ENCODE data around the gene RFC4. TPM values are rescaled to one million over a fixed set of nuclear protein-coding genes. Genes with fewer than 3 reads are reported as not detected.

The RFC4 gene
- total and polyA plus RNA-seq, 2 of the 13 experiments (the other 11 are each of a cell fraction or from before 2014, with no cell fraction given): 18.5 to 103 TPM

DNA sequence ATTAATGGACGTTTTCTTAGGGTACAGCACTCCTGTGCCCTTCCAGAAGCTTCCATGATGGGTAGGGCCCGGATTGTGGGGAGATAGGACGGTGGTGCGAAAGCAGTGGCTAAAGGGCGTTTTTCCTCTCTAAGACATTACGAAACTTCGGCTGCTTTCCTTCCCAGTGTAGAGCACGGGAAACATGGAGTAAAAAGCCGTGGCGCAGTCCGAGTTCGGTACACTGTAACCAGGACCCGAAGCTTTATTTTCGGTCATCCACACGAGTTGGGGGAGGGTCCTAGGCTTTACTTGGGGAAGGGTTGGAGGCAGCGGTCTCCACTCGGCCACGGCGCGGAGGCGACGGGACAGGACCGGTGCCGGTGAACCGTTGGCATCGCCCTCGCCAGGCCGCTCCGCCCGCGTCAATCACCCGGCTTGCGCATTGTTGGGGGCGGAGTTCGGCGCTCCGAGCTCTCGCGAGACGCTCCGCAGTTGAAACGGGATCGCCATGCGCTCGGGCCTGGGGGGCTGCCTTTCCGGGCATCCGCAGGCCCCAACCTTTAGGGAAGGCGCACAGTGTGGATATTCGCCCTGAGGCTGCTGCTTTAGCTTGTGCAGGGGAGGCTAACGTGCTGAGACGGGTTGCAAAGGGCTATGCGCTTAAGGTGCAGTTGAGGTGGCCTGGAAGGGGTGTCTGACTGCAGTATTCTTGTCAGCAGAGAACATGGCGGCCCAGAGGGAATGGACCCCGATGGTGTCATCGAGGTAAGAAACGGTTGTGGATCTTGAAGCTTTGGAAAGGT lies 22.4 kb downstream of the RFC4 start (continued):
- TF ChIP-seq ZKSCAN8 (CRISPR knock-in tag; IDR thresholded peaks at IDR 0.05; ENCODE audit: borderline replicate concordance): no peak
- TF ChIP-seq, protein P1, sequence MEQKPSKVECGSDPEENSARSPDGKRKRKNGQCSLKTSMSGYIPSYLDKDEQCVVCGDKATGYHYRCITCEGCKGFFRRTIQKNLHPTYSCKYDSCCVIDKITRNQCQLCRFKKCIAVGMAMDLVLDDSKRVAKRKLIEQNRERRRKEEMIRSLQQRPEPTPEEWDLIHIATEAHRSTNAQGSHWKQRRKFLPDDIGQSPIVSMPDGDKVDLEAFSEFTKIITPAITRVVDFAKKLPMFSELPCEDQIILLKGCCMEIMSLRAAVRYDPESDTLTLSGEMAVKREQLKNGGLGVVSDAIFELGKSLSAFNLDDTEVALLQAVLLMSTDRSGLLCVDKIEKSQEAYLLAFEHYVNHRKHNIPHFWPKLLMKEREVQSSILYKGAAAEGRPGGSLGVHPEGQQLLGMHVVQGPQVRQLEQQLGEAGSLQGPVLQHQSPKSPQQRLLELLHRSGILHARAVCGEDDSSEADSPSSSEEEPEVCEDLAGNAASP (CRISPR knock-in tag; IDR thresholded peaks at IDR 0.05; ENCODE audit: borderline replicate concordance): no peak; the same call in 1 of the 2 replicates
- TF ChIP-seq PHF21A (CRISPR knock-in tag; IDR thresholded peaks at IDR 0.05): no peak
- no peak for TF ChIP-seq MATR3 (CRISPR knock-in tag; IDR thresholded peaks at IDR 0.05)
- no peak; the same call in 1 of the 2 replicates for TF ChIP-seq RXRA (CRISPR knock-in tag; IDR thresholded peaks at IDR 0.05)
- TF ChIP-seq SCMH1 (CRISPR knock-in tag; IDR thresholded peaks at IDR 0.05; ENCODE audit: borderline replicate concordance): no peak
- TF ChIP-seq, protein P2, sequence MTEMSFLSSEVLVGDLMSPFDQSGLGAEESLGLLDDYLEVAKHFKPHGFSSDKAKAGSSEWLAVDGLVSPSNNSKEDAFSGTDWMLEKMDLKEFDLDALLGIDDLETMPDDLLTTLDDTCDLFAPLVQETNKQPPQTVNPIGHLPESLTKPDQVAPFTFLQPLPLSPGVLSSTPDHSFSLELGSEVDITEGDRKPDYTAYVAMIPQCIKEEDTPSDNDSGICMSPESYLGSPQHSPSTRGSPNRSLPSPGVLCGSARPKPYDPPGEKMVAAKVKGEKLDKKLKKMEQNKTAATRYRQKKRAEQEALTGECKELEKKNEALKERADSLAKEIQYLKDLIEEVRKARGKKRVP (CRISPR knock-in tag; IDR thresholded peaks at IDR 0.05): no peak
- TF ChIP-seq, protein P3, sequence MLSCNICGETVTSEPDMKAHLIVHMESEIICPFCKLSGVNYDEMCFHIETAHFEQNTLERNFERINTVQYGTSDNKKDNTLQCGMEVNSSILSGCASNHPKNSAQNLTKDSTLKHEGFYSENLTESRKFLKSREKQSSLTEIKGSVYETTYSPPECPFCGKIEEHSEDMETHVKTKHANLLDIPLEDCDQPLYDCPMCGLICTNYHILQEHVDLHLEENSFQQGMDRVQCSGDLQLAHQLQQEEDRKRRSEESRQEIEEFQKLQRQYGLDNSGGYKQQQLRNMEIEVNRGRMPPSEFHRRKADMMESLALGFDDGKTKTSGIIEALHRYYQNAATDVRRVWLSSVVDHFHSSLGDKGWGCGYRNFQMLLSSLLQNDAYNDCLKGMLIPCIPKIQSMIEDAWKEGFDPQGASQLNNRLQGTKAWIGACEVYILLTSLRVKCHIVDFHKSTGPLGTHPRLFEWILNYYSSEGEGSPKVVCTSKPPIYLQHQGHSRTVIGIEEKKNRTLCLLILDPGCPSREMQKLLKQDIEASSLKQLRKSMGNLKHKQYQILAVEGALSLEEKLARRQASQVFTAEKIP (CRISPR knock-in tag; IDR thresholded peaks at IDR 0.05; ENCODE audit: borderline replicate concordance): no peak
- no peak for TF ChIP-seq KLF11 (CRISPR knock-in tag; IDR thresholded peaks at IDR 0.05)
- no peak for TF ChIP-seq ZNF552 (CRISPR knock-in tag; IDR thresholded peaks at IDR 0.05; ENCODE audit: borderline replicate concordance)
- no peak for TF ChIP-seq ZNF326 (CRISPR knock-in tag; IDR thresholded peaks at IDR 0.05; ENCODE audit: borderline replicate concordance)
- TF ChIP-seq FOSL1 (CRISPR knock-in tag; IDR thresholded peaks at IDR 0.05; ENCODE audit: borderline replicate concordance): 0 out of 2 replicates have a peak, but pooled peaks have one; percentile 14
- TF ChIP-seq ZNF556 (CRISPR knock-in tag; IDR thresholded peaks at IDR 0.05; ENCODE audit: borderline replicate concordance): 0 out of 2 replicates have a peak, but pooled peaks have one; percentile 46
- TF ChIP-seq ZNF577 (CRISPR knock-in tag; IDR thresholded peaks at IDR 0.05; ENCODE audit: borderline replicate concordance, low read depth): no peak
- TF ChIP-seq, protein P4, sequence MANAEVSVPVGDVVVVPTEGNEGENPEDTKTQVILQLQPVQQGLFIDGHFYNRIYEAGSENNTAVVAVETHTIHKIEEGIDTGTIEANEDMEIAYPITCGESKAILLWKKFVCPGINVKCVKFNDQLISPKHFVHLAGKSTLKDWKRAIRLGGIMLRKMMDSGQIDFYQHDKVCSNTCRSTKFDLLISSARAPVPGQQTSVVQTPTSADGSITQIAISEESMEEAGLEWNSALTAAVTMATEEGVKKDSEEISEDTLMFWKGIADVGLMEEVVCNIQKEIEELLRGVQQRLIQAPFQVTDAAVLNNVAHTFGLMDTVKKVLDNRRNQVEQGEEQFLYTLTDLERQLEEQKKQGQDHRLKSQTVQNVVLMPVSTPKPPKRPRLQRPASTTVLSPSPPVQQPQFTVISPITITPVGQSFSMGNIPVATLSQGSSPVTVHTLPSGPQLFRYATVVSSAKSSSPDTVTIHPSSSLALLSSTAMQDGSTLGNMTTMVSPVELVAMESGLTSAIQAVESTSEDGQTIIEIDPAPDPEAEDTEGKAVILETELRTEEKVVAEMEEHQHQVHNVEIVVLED (CRISPR knock-in tag; IDR thresholded peaks at IDR 0.05; ENCODE audit: borderline replicate concordance): no peak
- TF ChIP-seq ATRX (CRISPR knock-in tag; IDR thresholded peaks at IDR 0.05; ENCODE audit: borderline replicate concordance): no peak
- no peak for TF ChIP-seq NFE2L1 (CRISPR knock-in tag; IDR thresholded peaks at IDR 0.05; ENCODE audit: borderline replicate concordance)
- TF ChIP-seq CAMTA2 (CRISPR knock-in tag; IDR thresholded peaks at IDR 0.05; ENCODE audit: borderline replicate concordance): no peak; the same call in 1 of the 2 replicates

Measured in HepG2 (cell line).